Suprapubic skin (tissue), 4 donors: Measurements from ENCODE around the gene DMGDH. TPM values are rescaled to one million over a fixed set of nuclear protein-coding genes. Genes with fewer than 3 reads are reported as not detected.
A peak's percentile ranks its signal among the peaks of the same experiment; 100 is the strongest.

Experiments used
- DNase-seq, 2 donors: peaks; one replicate each; pipeline ENCODE4 v3.0.0-alpha.2; 2019; ENCODE audit warnings: low spot score in 2 of 2
- H3K27ac ChIP-seq: fragments of 200-600 bp; sonication (generic); one replicate; pipeline ENCODE4 v1.5.1; 2019
- H3K27me3 ChIP-seq: fragments of 200-600 bp; sonication (generic); one replicate; pipeline ENCODE4 v1.5.1; 2019
- H3K36me3 ChIP-seq: fragments of 200-600 bp; sonication (generic); one replicate; pipeline ENCODE4 v1.5.1; 2019
- H3K4me1 ChIP-seq: fragments of 200-600 bp; sonication (generic); one replicate; pipeline ENCODE4 v1.5.1; 2019
- H3K4me3 ChIP-seq: fragments of 200-600 bp; sonication (generic); one replicate; pipeline ENCODE4 v1.5.1; 2019; ENCODE audit warnings: mild to moderate bottlenecking
- H3K9me3 ChIP-seq: fragments of 200-600 bp; sonication (generic); one replicate; pipeline ENCODE4 v1.5.1; 2019
- EP300 ChIP-seq: sonication (generic); formaldehyde crosslinking; IDR thresholded peaks from one replicate; pipeline ENCODE4 v1.6.1; 2017; ENCODE audit warnings: antibody characterized with exemption
- POLR2A ChIP-seq, 2 donors: fragments of 450-650 bp; IDR thresholded peaks; one replicate each; pipeline ENCODE4 v1.6.1; 2017; ENCODE audit warnings: antibody characterized with exemption in 2 of 2, mild to moderate bottlenecking in 2 of 2, moderate library complexity in 2 of 2
- POLR2AphosphoS5 ChIP-seq, 3 donors: sonication (generic); formaldehyde crosslinking; IDR thresholded peaks; one replicate each; pipeline ENCODE4 v1.6.1; 2017; ENCODE audit warnings: antibody characterized with exemption in 3 of 3
- whole genome bisulfite sequencing: methylation state at CpG from one replicate; pipeline ENCODE4 v1.1.5; 2018; 5-methylcytosine and 5-hydroxymethylcytosine counted together
- total RNA-seq, 4 donors: library from RNA; depleted of rRNA; stranded (reverse); fragments of >200 nt; gene quantifications; one replicate each; pipeline ENCODE4 v1.1.0, GENCODE V29; 2016
- TF ChIP-seq, protein P1 (sequence below), 2 donors: fragments of 200-600 bp in 1 of 2; fragments of 450-650 bp in 1 of 2; sonication (generic) in 1 of 2; IDR thresholded peaks; one replicate each; pipeline ENCODE4 v1.5.1; 2016 to 2019; ENCODE audit warnings: antibody characterized with exemption in 2 of 2, mild to moderate bottlenecking in 1 of 2, moderate library complexity in 1 of 2

Gene DMGDH
- total RNA-seq, 4 donors from 2014 or later: 0.55 to 2.8 (median 1.1) TPM; not detected in 1

DNA sequence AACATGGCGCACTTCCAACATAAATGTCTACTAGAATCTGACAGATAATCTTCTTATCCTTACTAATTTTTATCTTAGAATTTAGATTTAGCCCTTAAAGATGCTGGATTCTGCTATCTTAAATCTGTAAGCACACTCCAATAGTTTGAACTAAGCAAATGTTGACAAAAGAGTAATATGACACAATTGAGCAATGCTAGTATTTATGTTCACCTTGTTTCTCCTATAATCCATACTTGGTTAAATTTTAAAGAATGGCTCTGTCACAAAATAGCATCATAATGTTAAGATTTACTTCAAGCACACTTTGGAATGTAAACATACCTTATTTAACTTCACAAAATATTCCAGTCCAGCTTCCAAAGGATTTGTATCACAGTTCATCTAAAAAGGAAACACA lies 45.5 kb downstream of the DMGDH start:
- no peak overlapping the region for H3K4me3 ChIP-seq
- H3K4me1 ChIP-seq: peaks cover 9% of the 10 kb centered on the region
- 96% methylated on average over 1 of the region's 1 CpG for WGBS
- H3K27ac ChIP-seq: no peak overlapping the region
- no peaks in the 10 kb centered on the region for H3K36me3 ChIP-seq
- no peak for TF ChIP-seq POLR2AphosphoS5 (IDR thresholded peaks at IDR 0.05)
- no peaks in the 10 kb centered on the region for H3K27me3 ChIP-seq
- no peaks in the 10 kb centered on the region for H3K9me3 ChIP-seq
- no peak for DNase-seq

DNA sequence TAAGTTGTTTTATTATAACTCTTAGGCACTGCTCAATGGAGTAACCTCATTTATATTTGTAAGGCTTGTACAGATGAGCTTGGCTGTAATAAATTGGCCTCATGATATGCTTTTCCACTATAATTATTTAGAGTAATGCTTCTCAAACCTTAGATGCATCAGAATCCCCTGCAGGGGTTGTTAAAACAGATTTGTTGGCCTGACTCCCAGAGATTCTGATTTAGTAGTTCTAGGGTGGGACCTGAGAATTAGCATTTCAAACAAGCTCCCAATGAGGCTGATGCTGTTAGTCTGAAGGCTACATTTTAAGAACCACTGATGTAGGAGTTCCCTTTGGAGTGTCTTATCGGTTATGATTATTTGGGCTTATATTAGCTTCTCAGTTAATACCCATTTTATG lies 46.1 kb downstream of the DMGDH start:
- DNase-seq: no peak
- 95% methylated on average over 1 of the region's 1 CpG for WGBS
- no peaks in the 10 kb centered on the region for H3K27me3 ChIP-seq
- H3K27ac ChIP-seq: no peak overlapping the region
- peaks cover 9% of the 10 kb centered on the region for H3K4me1 ChIP-seq
- no peaks in the 10 kb centered on the region for H3K9me3 ChIP-seq
- no peak overlapping the region for H3K4me3 ChIP-seq
- H3K36me3 ChIP-seq: no peaks in the 10 kb centered on the region
- TF ChIP-seq EP300 (no peak), POLR2A (IDR thresholded peaks at IDR 0.05) (no peak), POLR2AphosphoS5 (IDR thresholded peaks at IDR 0.05) (no peak)
- TF ChIP-seq, protein P1, sequence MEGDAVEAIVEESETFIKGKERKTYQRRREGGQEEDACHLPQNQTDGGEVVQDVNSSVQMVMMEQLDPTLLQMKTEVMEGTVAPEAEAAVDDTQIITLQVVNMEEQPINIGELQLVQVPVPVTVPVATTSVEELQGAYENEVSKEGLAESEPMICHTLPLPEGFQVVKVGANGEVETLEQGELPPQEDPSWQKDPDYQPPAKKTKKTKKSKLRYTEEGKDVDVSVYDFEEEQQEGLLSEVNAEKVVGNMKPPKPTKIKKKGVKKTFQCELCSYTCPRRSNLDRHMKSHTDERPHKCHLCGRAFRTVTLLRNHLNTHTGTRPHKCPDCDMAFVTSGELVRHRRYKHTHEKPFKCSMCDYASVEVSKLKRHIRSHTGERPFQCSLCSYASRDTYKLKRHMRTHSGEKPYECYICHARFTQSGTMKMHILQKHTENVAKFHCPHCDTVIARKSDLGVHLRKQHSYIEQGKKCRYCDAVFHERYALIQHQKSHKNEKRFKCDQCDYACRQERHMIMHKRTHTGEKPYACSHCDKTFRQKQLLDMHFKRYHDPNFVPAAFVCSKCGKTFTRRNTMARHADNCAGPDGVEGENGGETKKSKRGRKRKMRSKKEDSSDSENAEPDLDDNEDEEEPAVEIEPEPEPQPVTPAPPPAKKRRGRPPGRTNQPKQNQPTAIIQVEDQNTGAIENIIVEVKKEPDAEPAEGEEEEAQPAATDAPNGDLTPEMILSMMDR (IDR thresholded peaks at IDR 0.05): no peak

DNA sequence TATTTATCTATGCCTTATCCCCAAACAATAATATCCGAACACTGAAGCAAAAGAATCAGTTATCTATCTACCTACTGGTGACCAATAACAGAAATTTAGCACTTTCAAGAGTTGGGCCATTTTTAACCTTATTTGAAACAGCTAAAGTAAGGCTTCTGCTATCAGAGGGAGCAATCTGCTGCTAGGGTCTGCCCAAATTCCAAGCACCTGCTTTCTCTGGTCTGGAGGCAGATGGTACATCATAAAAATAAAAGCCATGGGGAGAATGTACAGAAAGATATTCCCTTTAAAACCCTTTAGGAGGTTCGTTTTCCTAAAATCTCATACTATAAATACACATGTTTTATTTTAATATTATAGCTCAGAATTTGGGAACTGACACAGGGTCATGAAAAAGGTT lies 46.7 kb downstream of the DMGDH start:
- H3K27me3 ChIP-seq: no peaks in the 10 kb centered on the region
- 87% methylated on average over 2 of the region's 2 CpGs for WGBS
- H3K4me1 ChIP-seq: peaks cover 9% of the 10 kb centered on the region

DNA sequence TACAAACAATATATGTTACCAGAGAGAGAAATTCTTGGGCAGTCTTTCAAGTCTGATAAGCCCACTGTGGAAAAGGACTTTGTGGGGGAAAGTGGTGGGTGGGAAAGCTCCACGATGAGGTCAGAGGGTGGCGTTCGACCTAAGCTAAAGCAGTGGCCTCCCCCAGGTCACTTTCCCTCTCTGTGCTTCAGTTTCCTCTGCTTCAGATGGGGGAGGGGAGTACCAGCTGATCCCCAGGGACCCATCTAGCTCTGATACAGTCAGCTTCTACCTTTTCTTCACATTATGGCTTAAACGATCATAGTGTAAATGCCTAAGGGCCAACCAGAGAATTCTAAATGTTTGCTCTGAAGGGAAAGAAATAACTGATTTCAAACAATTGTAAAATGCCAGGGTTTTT lies 47.7 kb downstream of the DMGDH start:
- TF ChIP-seq POLR2AphosphoS5 (IDR thresholded peaks at IDR 0.05): no peak
- no peak for TF ChIP-seq EP300
- TF ChIP-seq POLR2A (IDR thresholded peaks at IDR 0.05): no peak
- TF ChIP-seq, protein P1 (IDR thresholded peaks at IDR 0.05): no peak
- no peak overlapping the region for H3K27ac ChIP-seq
- peaks cover 9% of the 10 kb centered on the region for H3K4me1 ChIP-seq
- no peak for DNase-seq
- no peaks in the 10 kb centered on the region for H3K27me3 ChIP-seq
- H3K9me3 ChIP-seq: no peaks in the 10 kb centered on the region
- WGBS: 54% methylated on average over 4 of the region's 4 CpGs
- H3K4me3 ChIP-seq: no peak overlapping the region
- no peaks in the 10 kb centered on the region for H3K36me3 ChIP-seq

More for the DNA sequence above, 46.7 kb downstream of the DMGDH start:
- Histone ChIP-seq H3K9me3 (no peaks in the 10 kb centered on the region), H3K4me3 (no peak overlapping the region), H3K27ac (no peak overlapping the region), H3K36me3 (no peaks in the 10 kb centered on the region)
- DNase-seq: no peak
- TF ChIP-seq POLR2AphosphoS5 (IDR thresholded peaks at IDR 0.05) (no peak), EP300 (no peak), POLR2A (IDR thresholded peaks at IDR 0.05) (no peak)
- TF ChIP-seq, protein P1 (IDR thresholded peaks at IDR 0.05): no peak

DNA sequence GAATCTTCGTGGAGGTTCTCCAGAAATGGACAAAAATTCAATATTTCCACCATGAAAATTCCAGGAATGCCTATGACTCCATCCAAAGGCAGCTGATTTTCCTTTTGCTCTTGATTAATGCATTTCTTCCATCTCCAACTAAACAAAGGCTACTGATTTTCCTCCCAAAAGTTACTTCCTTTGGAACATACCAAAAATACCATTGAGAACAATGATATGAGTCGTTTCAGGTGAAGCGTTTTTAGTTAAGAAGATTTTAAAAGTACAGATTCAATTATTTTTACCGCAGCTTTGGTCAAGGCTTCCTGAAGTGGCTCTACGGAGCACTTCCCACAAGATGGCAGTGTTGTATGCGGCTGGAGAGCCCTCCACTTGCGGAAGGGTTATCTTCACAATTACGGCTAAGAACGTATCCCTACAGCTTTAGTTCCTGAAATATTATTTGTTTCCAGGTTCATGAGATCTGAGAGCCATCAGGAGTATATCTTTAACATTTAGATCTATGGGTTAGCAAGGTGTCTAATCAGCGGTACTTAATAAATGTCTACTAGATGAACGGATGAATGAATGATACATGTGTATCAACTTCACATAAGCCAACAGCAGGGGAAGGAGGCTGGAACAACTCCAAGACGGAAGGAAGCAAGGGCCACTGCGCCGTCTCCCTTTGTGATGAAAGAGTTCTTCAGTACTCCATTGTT lies 48.5 kb downstream of the DMGDH start:
- TF ChIP-seq, protein P1 (IDR thresholded peaks at IDR 0.05): peak; percentile 40 to 68
- no peak for TF ChIP-seq POLR2AphosphoS5 (IDR thresholded peaks at IDR 0.05)
- Histone ChIP-seq H3K27me3 (no peaks in the 10 kb centered on the region), H3K27ac (no peak overlapping the region), H3K36me3 (no peaks in the 10 kb centered on the region), H3K9me3 (no peaks in the 10 kb centered on the region), H3K4me3 (no peak overlapping the region), H3K4me1 (peaks cover 9% of the 10 kb centered on the region)
- WGBS: 27% methylated on average over 14 of the region's 14 CpGs
- DNase-seq: no peak

DNA sequence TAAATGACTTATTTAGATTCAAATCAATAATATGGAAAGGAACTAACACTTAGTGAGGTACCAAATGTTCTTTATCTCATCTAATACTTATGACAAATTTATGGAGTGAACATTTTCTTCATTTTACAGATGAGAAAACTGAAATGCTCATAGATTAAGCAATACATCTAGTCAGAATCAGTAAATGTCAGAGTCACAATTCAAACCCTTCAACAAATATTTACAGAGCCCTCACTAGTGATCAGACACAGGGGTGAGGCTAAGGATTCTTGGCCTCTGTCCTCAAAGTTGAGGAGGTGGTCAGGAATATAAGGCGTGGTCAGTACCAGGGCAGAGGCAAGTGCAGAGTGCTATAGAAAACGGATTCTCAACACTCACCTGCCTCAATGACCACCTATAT lies 54.8 kb downstream of the DMGDH start:
- Histone ChIP-seq H3K27me3 (no peaks in the 10 kb centered on the region), H3K9me3 (peaks cover 3% of the 10 kb centered on the region), H3K4me3 (no peak overlapping the region), H3K4me1 (no peaks in the 10 kb centered on the region), H3K27ac (no peak overlapping the region), H3K36me3 (no peaks in the 10 kb centered on the region)
- TF ChIP-seq, protein P1 (IDR thresholded peaks at IDR 0.05): no peak
- no peak for TF ChIP-seq POLR2A (IDR thresholded peaks at IDR 0.05)
- 81% methylated on average over 2 of the region's 2 CpGs for WGBS
- DNase-seq: no peak
